DND-41 (cell line): ENCODE results near the gene PURB.

ENCODE experiments used
- EZH2 ChIP-seq: IDR thresholded peaks from 3 replicates; pipeline ENCODE4 v1.6.1; 2012; ENCODE audit warnings: borderline replicate concordance, low read depth, mild to moderate bottlenecking, moderate library complexity, low read length, inconsistent platforms; ENCODE audit not compliant: severe bottlenecking
- TF ChIP-seq, protein P1 (sequence below): IDR thresholded peaks from 2 replicates; pipeline ENCODE4 v1.5.1; 2012; ENCODE audit warnings: borderline replicate concordance, low read length, moderate library complexity, mild to moderate bottlenecking; ENCODE audit not compliant: poor library complexity, severe bottlenecking; ENCODE audit errors: extremely low read depth

DNA sequence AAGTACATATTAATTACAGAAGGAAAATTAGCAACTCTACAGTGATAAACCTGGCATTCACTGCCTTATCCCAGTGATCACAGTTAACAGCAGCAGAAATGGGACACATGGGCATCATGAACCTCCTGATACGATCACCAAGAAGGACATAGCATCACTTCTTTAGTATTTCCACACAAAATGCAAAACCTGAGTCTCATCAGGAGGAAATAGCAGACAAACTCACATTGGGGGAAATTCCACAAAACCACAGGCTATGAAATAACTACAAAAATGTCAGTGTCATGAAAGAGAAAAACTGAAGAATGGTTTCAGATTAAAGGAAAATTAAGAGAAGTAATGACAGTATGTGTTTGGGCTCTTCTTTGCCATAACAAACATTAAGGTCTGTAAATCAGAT lies 12.0 kb upstream of the PURB start:
- TF ChIP-seq, protein P1, sequence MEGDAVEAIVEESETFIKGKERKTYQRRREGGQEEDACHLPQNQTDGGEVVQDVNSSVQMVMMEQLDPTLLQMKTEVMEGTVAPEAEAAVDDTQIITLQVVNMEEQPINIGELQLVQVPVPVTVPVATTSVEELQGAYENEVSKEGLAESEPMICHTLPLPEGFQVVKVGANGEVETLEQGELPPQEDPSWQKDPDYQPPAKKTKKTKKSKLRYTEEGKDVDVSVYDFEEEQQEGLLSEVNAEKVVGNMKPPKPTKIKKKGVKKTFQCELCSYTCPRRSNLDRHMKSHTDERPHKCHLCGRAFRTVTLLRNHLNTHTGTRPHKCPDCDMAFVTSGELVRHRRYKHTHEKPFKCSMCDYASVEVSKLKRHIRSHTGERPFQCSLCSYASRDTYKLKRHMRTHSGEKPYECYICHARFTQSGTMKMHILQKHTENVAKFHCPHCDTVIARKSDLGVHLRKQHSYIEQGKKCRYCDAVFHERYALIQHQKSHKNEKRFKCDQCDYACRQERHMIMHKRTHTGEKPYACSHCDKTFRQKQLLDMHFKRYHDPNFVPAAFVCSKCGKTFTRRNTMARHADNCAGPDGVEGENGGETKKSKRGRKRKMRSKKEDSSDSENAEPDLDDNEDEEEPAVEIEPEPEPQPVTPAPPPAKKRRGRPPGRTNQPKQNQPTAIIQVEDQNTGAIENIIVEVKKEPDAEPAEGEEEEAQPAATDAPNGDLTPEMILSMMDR: no peak
- no peak for TF ChIP-seq EZH2
